ENCODE measurements around the gene RAE1.

RAE1 gene

GRCh38 chr20:57313230-57313629 lies 37.8 kb upstream of the RAE1 start:
- DNase-seq (ENCODE audit: low read depth): no peak
- no peak for TF ChIP-seq CTCF (IDR thresholded peaks at IDR 0.05; ENCODE audit: insufficient read depth, low read depth, low read length, missing control alignments)
- no peak overlapping the region for H3K4me3 ChIP-seq (ENCODE audit: low read depth, low read length)

- no peak for TF ChIP-seq CTCF (IDR thresholded peaks at IDR 0.05; ENCODE audit: insufficient read depth, low read depth, low read length, missing control alignments)
- H3K4me3 ChIP-seq (ENCODE audit: low read depth, low read length): no peak overlapping the region
- DNase-seq (ENCODE audit: low read depth): no peak
These were observed 37.1 kb upstream of the RAE1 start for GRCh38 chr20:57313951-57314350.

GRCh38 chr20:57315083-57315975 lies 35.7 kb upstream of the RAE1 start:
- H3K4me3 ChIP-seq (ENCODE audit: low read depth, low read length): no peak overlapping the region
- TF ChIP-seq CTCF (IDR thresholded peaks at IDR 0.05; ENCODE audit: insufficient read depth, low read depth, low read length, missing control alignments): no peak
- DNase-seq (ENCODE audit: low read depth): no peak

GRCh38 chr20:57315976-57316480 lies 35.0 kb upstream of the RAE1 start:
- TF ChIP-seq CTCF (IDR thresholded peaks at IDR 0.05; ENCODE audit: insufficient read depth, low read depth, low read length, missing control alignments): no peak
- no peak for DNase-seq (ENCODE audit: low read depth)
- H3K4me3 ChIP-seq (ENCODE audit: low read depth, low read length): no peak overlapping the region

- H3K4me3 ChIP-seq (ENCODE audit: low read depth, low read length): no peak overlapping the region
- no peak for DNase-seq (ENCODE audit: low read depth)
- TF ChIP-seq CTCF (IDR thresholded peaks at IDR 0.05; ENCODE audit: insufficient read depth, low read depth, low read length, missing control alignments): no peak
These were observed 34.3 kb upstream of the RAE1 start for GRCh38 chr20:57316795-57317201.

GRCh38 chr20:57317316-57317788 lies 33.7 kb upstream of the RAE1 start:
- no peak for DNase-seq (ENCODE audit: low read depth)
- no peak for TF ChIP-seq CTCF (IDR thresholded peaks at IDR 0.05; ENCODE audit: insufficient read depth, low read depth, low read length, missing control alignments)
- no peak overlapping the region for H3K4me3 ChIP-seq (ENCODE audit: low read depth, low read length)

All from GM12865 (cell line).